ENCODE data around the gene TANGO6.

The TANGO6 gene

GRCh38 chr16:69064764-69065313 lies 221.5 kb downstream of the TANGO6 start:
- no peak for DNase-seq

DNA sequence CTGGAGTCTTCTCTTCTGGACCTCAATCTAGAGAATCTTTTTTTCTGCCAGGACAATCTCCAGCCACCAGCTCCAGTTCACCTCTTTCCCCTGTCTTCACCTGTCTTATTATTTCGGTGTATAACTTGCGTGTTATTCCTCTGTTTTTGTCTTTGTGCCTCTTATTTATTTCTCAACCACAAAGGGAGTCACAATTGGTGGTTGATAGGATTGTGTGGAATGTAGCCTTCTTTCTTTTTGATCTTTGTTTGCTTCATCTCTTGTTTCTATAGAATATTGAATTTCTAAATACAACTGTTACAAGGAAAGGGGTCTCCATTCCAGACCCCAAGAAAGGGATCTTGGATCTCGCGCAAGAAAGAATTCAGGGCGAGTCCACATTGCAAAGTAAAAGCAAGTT lies 226.2 kb downstream of the TANGO6 start:
- DNase-seq, result no peak

DNA sequence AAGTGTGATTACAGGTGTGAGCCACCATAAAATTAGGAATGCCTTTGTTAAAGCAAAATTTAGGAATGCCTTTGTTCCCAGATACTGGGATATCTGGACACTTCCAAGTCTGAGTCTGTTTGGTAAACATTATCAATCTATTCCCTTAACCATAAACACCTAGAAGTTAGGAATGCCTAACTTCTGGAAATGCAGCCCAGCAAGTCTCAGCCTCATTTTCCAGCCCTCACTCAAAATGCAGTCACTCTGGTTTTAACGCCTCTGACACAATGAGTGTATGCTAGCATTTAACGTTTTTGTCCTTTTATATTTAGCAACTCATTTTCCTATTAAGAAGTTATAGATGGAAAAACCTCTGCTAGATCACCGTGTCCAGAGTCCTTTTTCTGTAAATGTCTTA lies 227.7 kb downstream of the TANGO6 start:
- DNase-seq, result no peak

- no peak for DNase-seq
These were observed 229.3 kb downstream of the TANGO6 start for GRCh38 chr16:69072640-69072974.

DNA sequence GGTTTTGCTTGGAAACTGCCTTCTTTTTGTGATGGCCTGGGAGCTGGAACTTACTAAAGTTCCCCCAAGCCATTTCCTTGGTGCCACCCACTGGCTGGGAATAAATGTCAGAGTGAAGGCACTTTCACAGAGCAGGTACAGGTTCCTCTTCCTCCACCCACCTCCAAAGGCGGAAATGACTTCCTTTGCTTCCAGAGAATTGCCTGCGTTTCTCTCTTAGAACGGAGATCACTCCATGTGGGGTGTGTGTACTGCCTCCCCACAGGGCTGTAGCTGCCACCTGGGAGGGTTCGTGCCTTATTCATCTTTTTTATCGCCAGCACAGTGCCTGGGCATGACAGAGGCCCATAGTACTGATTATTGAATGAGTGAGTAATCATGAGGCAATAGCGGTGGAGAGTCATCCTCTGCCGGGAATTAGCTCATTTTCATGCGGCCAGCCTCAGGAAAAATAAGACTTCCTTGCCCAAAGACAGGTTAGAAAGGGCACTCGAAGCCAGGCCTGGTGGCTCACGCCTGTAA lies 229.9 kb downstream of the TANGO6 start:
- DNase-seq, result no peak

- DNase-seq, result no peak
These were observed 233.9 kb downstream of the TANGO6 start for GRCh38 chr16:69077251-69077650.

DNA sequence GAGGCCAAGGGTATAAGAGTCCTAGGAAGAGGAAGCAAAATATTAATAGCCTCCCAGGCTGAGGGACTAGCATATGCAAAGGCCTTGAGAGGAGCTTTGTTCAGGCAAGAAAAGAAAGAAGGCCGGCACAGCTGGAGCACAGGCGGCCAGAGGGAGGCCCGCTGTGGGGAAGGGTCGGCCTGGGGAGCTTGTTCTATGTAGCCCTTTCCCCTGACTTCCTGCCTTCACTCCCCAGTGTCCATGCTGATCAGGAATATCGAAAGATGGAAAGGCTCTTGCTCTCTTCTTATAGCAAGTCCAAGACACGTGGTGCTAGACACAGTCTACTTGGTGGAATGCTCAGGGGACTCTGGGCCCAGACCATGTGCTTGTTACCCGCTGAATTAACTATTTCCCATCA lies 234.7 kb downstream of the TANGO6 start:
- no peak for DNase-seq

GRCh38 chr16:69079697-69080096 lies 236.4 kb downstream of the TANGO6 start:
- no peak for DNase-seq

DNA sequence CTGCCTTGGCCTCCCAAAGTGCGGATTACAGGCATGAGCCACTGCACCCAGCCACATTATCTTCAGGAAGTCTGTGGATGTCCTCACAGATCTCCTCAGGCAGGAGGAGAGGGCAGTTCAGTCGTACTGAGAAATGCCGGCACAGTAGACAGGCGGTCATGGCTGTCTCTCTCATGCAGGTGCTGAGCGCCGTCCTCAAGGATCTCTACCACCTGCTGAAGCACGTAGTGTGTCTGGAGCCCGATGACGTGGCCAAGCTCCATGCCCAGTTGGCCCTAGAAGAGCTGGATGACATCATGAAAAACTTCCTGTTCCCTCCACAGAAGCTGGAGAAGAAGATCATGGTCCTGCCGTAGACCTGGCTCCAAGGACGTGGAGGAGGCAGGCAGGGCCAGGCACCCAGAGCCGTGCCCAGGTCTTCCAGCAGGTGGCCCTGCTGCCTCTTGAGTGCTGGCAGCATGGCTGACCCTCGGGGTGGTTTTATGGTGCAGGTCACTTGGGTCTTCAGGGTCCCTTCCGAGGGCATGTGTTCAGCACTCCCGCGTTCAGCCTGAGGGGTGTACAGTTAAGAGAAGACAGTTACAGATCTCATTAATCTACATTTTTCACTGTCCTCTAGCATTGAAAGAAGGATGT lies 240.1 kb downstream of the TANGO6 start:
- no peak for DNase-seq

GRCh38 chr16:69084289-69084688 lies 241.0 kb downstream of the TANGO6 start:
- no peak for DNase-seq

DNA sequence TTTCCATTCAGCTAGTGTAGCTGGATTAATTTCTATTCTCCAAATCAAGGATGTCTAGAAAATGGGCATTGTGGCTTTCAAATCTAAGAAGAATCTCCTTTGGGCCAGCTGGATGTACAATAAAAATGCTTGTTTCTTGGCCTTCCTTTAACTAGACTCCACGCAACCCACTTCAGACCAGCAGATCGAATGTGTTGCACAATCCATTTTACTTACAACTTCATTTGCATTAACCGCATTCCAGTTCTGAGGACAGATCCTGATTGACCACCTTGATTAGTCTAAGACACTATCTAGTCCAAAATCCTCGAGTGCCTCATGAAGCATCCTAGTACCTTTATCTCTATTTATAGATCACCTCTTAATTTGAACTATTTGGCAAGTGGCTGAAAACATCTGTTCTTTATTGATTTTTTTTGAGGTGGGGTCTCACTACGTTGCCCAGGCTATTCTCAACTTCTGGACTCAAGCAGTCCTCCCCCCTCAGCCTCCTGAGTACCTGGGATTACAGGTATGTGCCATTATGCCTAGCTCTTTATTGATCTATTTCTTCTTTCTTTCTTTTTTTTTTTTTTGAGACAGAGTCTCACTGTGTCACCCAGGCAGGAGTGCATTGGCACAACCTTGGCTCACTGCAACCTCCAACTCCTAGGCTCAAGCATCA lies 241.8 kb downstream of the TANGO6 start:
- DNase-seq, result no peak

DNA sequence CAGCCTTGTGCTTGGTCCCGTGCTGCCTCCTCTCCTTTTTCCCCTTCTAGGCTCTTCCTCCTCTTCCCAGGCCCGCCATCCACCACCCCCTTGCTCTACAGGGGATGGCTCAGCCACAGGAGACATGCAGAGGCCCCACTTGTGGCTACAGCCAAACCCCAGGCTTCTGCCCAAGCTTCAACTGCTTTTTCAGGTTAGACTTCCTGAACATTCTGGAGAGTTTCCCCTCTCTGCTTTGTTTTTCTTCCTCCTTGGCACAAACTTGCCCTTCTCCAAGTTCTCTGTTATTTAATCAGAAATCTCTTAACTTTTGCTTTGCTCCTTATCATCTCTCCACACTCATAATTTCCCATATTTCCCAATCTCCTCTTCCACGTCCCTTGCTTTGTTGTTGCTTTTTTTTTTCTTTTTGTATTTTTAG lies 243.8 kb downstream of the TANGO6 start:
- DNase-seq, result no peak

DNA sequence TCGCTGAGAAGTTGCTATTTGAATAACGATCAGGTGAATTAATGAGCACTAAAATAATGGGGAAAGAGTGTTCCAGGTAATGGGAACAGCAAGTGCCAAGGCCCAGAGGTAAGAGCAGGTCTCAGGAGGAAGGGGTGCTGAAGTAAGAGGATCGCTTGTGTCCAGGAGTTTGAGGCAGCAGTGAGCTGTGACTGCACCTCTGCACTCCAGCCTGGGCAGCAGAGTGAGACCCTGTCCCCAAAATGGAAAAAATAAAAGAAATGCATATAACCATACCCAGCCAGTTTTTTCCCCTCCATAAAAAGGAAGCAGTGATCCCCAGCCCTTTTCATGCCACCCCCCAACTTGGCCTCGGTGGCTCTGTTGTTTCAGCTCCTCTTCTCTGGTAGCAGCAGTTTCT lies 245.4 kb downstream of the TANGO6 start:
- DNase-seq, result no peak

DNA sequence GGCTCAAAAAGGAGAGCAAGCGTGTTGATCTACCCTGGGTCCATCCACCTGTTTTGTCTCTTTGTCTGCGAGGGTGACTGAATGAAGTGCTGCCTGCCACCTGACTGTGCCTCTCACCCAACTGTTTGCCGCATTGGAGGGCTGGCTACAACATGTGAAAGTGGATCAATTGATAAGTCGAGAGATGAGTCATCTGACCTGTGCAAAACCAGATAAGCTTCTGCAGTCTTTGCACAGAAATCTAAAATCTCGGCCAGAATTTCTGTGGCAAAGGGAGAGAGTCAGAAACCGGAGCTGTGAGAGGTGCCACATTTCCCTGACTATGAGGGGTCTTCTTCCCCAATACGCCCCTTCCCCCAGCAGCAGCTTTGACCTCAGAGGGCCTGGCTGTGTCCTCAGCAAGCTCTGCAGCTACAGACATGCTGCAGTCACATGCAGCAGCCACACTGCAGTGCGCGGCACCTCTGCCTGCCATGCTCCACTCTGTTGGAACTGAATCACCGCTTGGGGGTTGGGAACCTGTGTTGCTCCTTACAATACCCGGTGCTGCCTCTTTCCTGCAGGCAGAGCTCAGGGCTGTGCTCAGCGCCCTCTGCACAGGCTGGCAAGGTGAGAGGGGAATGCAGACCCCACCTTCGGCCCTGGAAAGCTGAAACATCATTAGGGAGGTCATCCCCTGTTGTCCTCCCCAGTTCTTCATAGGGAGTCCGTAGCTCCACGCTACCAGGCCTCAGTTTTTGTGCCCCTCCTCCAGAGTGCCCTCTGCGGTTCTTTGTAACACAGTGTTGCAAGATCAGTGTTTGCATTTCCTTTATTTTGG lies 246.0 kb downstream of the TANGO6 start:
- DNase-seq, result no peak

DNA sequence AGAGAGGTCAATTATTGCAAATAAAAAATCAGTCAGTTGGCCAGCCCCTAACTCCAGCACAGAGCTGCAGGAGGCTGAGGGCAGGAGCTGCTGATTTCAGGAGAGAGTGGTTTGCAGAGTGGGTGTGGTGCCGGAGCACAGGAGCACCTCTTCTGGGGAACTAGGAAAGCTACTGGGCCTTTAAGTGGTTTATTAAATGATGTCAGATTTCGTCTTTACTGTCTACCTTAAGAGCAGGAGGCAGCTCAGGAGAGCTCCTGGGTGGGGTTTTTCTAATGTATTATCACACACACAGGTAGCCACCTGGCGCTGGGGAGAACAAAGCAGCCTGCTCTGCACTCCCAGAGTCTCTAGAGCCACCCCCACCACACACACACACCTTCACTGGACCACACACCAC lies 250.6 kb downstream of the TANGO6 start:
- peak in 1 of 2 experiments; percentile 6 for DNase-seq

DNA sequence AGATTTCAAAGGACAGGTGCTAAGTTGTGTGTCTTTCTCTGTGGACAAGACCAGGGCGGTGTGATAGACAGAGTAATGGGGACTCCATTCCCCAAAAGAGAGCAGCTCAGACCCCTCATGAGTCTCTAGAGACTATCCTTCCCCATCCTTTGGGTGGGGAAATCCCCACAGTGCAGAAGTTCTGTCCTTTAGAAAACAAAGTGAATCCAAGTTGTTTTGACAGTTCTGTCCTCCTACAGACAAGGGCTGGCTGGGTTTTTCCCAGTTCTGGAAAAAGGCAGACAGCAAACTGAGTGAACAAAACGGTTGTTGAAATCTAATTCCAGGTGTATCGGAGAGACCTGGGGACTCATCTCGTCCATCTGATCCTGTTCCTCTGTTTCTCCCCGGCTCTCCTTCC lies 251.2 kb downstream of the TANGO6 start:
- no peak for DNase-seq

- DNase-seq, result no peak
These were observed 251.9 kb downstream of the TANGO6 start for GRCh38 chr16:69095193-69095592.

DNA sequence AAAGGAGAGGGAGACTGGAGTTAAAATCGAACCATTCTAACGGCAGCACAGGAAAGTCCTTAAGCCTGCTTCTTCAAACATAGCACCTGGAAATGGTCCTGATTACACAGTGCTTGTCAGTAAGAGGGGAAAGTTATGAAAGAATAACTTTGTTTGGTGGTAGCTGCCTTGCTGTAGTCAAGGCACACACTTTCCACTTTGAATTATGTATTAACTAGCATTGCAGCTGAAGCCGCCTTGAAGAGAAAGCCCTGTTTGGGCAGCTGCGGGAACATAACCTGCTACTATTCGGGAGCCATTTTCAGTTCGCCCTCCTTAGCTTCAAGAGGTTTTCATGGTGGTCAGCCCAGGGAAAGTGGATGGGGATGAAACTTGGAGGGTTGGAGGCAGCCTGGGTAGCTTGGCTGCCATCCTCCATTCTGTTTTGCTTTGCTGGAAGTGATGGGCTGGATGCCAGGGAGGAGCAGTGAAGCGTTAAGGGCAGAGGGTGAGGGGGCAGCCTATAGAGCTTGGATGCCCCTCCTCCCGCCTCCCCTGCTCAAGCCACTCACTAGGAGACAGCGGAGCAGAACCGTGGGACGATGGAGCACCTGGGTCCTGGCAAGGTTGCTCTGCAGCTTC lies 256.9 kb downstream of the TANGO6 start:
- peak in 1 of 2 experiments; percentile 12 for DNase-seq

DNA sequence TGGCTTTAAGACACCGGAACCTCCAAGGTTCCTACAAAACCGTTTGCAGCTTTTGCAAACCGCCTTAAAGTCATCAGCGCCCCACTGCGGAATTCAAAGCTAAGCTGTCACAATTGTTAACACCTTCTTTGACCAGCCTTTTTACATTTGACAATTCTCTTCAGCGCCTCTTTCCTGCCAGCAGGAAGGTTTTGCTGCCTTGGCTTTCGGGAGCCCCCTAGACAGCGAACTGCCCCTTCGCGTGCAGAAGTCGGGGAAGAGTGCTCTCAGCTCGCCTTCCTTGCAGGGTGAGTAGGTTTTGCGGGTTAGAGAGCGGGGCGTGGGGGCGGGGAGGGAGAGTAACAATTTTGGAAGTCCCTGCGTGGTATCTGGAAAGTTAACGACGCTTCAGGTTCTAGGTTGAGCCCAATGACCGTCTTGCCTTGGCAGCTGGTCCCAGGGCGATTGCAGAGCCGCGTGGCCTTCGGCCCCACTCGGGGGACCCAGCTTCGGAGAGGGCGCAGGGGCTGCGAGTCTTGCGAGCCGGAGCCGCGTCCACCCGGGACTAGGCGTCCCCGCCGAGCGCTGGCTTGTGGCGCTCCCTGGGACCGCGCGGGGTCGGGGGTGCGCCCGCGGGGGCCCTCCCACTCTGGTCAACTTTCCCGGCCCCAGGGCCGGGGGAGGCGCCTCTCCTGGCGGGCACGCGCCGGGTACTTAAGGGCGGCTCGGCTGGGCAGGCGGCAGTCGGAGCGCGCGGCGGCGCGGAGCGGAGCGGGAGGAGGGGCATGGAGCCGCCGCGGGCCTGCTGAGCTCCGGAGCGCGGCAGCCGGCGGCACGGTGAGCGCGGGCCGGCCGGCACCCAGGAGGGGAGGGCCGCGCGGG lies 262.4 kb downstream of the TANGO6 start, which contains the start of gene HAS3:
Gene HAS3 (plus strand): TSS at position 153 of the 861 bp plus-strand sequence. CDS start 3,743 bp downstream, outside the sequence.
- peak; percentile 10 to 38 for DNase-seq

DNA sequence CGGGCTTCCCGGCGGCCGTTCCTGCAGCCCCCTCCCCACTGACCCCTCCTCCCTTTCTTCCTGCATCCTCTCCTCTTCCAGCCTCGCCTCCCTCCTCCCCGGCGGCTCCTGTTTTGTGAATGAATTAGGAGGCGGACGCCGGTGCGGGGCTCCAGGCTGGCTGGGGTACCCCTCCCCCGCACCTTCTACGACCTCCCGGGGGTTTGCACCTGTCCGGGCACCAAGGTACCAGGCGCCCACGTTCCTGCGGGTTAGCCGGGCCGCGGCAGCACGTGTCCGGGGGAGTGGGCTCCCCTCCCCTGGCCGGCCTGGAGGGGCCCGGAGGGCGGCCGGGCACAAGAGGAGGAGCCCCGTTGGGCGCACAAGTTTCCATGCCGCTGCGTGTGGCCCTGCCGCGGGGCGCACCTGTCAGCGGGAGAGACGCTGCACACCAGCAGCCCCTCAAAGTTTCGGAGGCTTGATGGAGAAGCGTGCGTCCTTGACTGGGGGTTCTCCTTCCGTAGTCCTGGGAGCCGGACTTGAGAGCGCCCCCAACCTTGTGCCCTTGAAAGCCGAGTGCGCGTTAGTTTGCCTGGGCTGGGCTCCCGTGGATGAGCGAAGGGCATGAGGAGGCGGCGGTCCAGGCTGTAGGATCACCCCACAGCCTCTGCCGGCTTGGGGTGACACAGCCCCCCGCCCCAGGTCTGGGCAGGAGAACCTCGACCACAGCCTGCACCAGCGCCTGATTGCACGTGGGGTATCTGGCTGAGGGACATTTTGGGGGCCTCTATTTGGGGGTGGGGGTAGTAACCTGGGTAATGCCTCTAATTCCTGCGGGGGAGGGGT lies 263.4 kb downstream of the TANGO6 start:
- DNase-seq, result no peak

All from NCI-H2081 (cell line).